ENCODE results near the gene SLC27A5.

GRCh38 chr19:58453743-58454142, 58.0 kb downstream of the SLC27A5 start:
- TF ChIP-seq NFRKB (IDR thresholded peaks at IDR 0.05) = no peak
- no peak for TF ChIP-seq SUZ12 (IDR thresholded peaks at IDR 0.05)
- TF ChIP-seq ZNF384 (IDR thresholded peaks at IDR 0.05) = no peak
- no peak for TF ChIP-seq FOXK2 (IDR thresholded peaks at IDR 0.05)
- no peak for TF ChIP-seq FOXM1 (IDR thresholded peaks at IDR 0.05; ENCODE audit: borderline replicate concordance)
- no peak for TF ChIP-seq ELF4 (IDR thresholded peaks at IDR 0.05)

All from HEK293T (cell line).